Cardiac muscle cell (in vitro differentiated cells and primary cell): Measurements from ENCODE around the gene CBX7. TPM values are rescaled to one million over a fixed set of nuclear protein-coding genes. Genes with fewer than 3 reads are reported as not detected.

Source experiments
- DNase-seq, 2 donors: peaks; one replicate each; pipeline versions ENCODE4 v3.0.0 to v3.0.0-alpha.2; 2010 to 2017; ENCODE audit warnings: low read depth in 1 of 2, low spot score in 1 of 2
- H3K27ac ChIP-seq: fragments of 200-600 bp; sonication (generic); 2 replicates; pipeline ENCODE4 v1.5.1; 2016
- H3K27me3 ChIP-seq: fragments of 200-600 bp; sonication (generic); 2 replicates; pipeline ENCODE4 v1.6.0; 2016; ENCODE audit warnings: control low read depth
- H3K36me3 ChIP-seq: fragments of 200-600 bp; sonication (generic); 2 replicates; pipeline ENCODE4 v1.5.1; 2016; ENCODE audit warnings: control low read depth
- H3K4me1 ChIP-seq: fragments of 200-600 bp; sonication (generic); 2 replicates; pipeline ENCODE4 v1.8.1; 2017; ENCODE audit warnings: low read depth, mild to moderate bottlenecking, mixed run types
- H3K4me3 ChIP-seq: fragments of 200-600 bp; sonication (generic); 2 replicates; pipeline ENCODE4 v1.5.1; 2016; ENCODE audit warnings: mild to moderate bottlenecking
- H3K9me3 ChIP-seq: fragments of 200-600 bp; sonication (generic); 2 replicates; pipeline ENCODE4 v1.5.1; 2017; ENCODE audit warnings: low read depth, mild to moderate bottlenecking, control low read depth
- CTCF ChIP-seq: IDR thresholded peaks from 2 replicates; pipeline ENCODE4 v1.5.1; 2012; ENCODE audit warnings: low read depth, mild to moderate bottlenecking, low read length
- polyA plus RNA-seq: library from polyadenylated mRNA; unstranded; fragments of >200 nt; fragmentation: Nextera tagmentation; extraction: Ambion mirVana; gene quantifications from 2 replicates; pipeline ENCODE4 v1.2.1, GENCODE V29; 2016
- total RNA-seq: library from RNA; depleted of rRNA; stranded (reverse); fragments of >200 nt; gene quantifications from 2 replicates; pipeline ENCODE4 v1.2.3, GENCODE V29; 2016

Gene CBX7
- total and polyA plus RNA-seq, 2 experiments from 2014 or later = 10.2 to 31.3 TPM

- no peak for TF ChIP-seq CTCF
- H3K9me3 ChIP-seq = no peaks in the 10 kb centered on the region
- no peak overlapping the region for H3K4me3 ChIP-seq
- H3K36me3 ChIP-seq = no peaks in the 10 kb centered on the region
- no peak overlapping the region for H3K27ac ChIP-seq
- H3K27me3 ChIP-seq = no peaks in the 10 kb centered on the region
- DNase-seq = no peak
- peaks cover 7% of the 10 kb centered on the region for H3K4me1 ChIP-seq
Observed at GRCh38 chr22:39101226-39101625, 51.3 kb downstream of the CBX7 start.

- H3K27ac ChIP-seq = peak overlapping the region; percentile 36
- DNase-seq = no peak
- no peak for TF ChIP-seq CTCF
- H3K4me3 ChIP-seq = no peak overlapping the region
- H3K36me3 ChIP-seq = no peaks in the 10 kb centered on the region
- H3K9me3 ChIP-seq = no peaks in the 10 kb centered on the region
- H3K27me3 ChIP-seq = no peaks in the 10 kb centered on the region
- H3K4me1 ChIP-seq = peaks cover 7% of the 10 kb centered on the region
Observed at GRCh38 chr22:39098576-39098975, 53.9 kb downstream of the CBX7 start.

- Histone ChIP-seq H3K4me1 (peaks cover 7% of the 10 kb centered on the region), H3K27me3 (no peaks in the 10 kb centered on the region), H3K4me3 (no peak overlapping the region), H3K36me3 (no peaks in the 10 kb centered on the region), H3K27ac (peak overlapping the region; percentile 36), H3K9me3 (no peaks in the 10 kb centered on the region)
- peak in 1 of 2 donors; percentile 62 for DNase-seq
- no peak for TF ChIP-seq CTCF
Observed at GRCh38 chr22:39098026-39098425, 54.5 kb downstream of the CBX7 start.

- no peak for TF ChIP-seq CTCF
- no peaks in the 10 kb centered on the region for H3K9me3 ChIP-seq
- peaks cover 7% of the 10 kb centered on the region for H3K4me1 ChIP-seq
- peak within 1 kb of the TSS; percentile 58 for H3K27ac ChIP-seq
- DNase-seq = peak; percentile 6 to 24
- no peak within 1 kb of the TSS for H3K4me3 ChIP-seq
- no peaks in the 10 kb centered on the region for H3K36me3 ChIP-seq
- no peaks in the 10 kb centered on the region for H3K27me3 ChIP-seq
Observed at GRCh38 chr22:39097098-39098020, 55.1 kb downstream of the CBX7 start, which contains the start of gene APOBEC3H. APOBEC3H (plus strand) TSS chr22:39097244; CDS start chr22:39100279, 3,035 bp downstream.

- H3K27me3 ChIP-seq = no peaks in the 10 kb centered on the region
- no peak overlapping the region for H3K4me3 ChIP-seq
- H3K36me3 ChIP-seq = no peaks in the 10 kb centered on the region
- H3K9me3 ChIP-seq = no peaks in the 10 kb centered on the region
- H3K4me1 ChIP-seq = peaks cover 11% of the 10 kb centered on the region
- no peak for TF ChIP-seq CTCF
- DNase-seq = no peak
- no peak overlapping the region for H3K27ac ChIP-seq
Observed at GRCh38 chr22:39095971-39096370, 56.5 kb downstream of the CBX7 start.
